HG02885 (cell line): ENCODE results near the gene UBIAD1.
"Not testable (repeated sequence)": the region's sequence is repeated elsewhere in the genome, so short reads cannot be mapped to it uniquely, and the experiment has no call there.

Experiments
- ATAC-seq: cut with Tn5 transposase; IDR thresholded peaks from one replicate; pipeline ENCODE4 v1.9.1; 2021; ENCODE audit warnings: mild to moderate bottlenecking; ENCODE audit not compliant: unreplicated experiment, poor library complexity

The UBIAD1 gene, protein sequence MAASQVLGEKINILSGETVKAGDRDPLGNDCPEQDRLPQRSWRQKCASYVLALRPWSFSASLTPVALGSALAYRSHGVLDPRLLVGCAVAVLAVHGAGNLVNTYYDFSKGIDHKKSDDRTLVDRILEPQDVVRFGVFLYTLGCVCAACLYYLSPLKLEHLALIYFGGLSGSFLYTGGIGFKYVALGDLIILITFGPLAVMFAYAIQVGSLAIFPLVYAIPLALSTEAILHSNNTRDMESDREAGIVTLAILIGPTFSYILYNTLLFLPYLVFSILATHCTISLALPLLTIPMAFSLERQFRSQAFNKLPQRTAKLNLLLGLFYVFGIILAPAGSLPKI

DNA sequence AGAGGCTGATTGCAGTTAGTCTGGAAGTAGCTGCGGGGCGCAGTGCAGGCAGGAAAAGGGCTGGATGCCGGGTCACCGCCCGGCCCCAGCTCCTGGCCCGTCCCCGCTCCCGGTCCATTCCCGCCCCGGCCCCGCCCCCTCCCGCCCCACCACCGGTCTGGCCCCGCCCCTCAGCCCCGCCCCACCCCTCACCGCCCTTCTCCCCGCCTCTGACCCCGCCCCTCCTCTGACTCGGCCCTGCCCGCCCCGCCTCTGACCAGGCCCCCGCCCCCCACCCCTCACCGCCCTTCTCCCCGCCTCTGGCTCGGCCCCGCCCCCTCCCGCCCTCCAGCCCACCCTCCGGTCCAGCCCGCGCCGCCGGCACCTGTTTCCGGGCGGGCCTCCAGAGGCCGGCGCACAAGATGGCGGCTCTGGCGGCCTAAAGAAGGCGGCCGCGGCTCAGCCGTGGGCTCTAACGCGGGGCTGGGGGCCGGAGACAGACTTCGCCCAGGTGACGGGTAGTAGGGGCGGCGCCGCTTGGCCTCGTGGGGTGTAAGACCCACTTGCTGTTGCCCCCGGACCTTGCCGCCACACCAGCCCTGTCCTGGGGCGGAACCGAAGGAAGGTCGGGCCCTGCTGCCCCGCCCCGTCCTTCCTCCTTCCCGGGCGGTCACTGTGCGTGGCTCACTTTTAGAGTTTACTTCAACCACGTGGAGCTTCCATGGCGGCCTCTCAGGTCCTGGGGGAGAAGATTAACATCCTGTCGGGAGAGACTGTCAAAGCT lies at the start of gene UBIAD1:
Gene UBIAD1 (plus strand): TSS at position 367 of the 763 bp plus-strand sequence. CDS start 334 bp downstream, at position 701.
- peak; percentile 88 for ATAC-seq

GRCh38 chr1:11227106-11228077 lies 45.6 kb upstream of the UBIAD1 start:
- ATAC-seq, result no peak

GRCh38 chr1:11229203-11229602 lies 43.8 kb upstream of the UBIAD1 start:
- ATAC-seq, result no peak

GRCh38 chr1:11233208-11233607 lies 39.8 kb upstream of the UBIAD1 start:
- no peak for ATAC-seq

- ATAC-seq, result no peak
Measured at GRCh38 chr1:11237356-11237755, 35.6 kb upstream of the UBIAD1 start.

DNA sequence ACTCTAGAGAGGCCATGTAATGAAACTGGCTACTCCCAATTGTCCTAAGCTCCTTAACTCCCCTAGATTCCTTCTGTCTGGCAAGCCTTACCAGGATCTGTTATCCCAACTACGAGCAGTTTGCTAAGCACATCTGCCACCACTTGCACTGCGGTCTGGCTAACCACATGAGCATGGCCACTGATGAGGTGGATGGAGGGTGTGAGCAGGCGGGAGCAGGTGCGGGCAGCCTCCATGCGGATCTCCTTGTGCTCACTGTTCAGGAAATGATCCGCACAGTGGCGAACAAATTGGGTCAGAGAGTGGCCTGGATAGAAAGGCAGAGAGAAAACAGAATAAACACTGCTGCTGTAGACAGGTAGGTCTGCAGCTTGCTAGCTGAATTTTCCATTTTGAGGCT lies 34.7 kb upstream of the UBIAD1 start:
- ATAC-seq, result no peak

DNA sequence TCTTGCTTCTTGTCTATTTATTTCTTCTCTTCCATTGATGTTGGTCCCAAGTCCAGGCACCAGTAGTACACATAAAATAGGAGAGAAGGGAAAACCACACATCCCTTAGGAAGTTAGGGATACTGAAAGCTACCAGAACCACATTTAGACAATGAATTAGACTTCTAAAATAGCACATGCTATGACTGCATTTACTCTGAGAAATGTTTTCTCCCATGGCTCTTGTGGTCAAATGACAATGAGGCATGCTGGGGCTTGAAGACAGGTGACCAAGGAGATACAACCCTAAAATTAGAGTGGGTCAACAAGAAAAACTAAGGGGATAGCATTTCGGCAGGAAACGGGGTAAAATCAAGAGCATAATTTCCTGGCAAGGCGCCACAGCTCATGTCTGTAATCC lies 27.8 kb upstream of the UBIAD1 start:
- no peak for ATAC-seq

GRCh38 chr1:11245904-11246719 lies 26.9 kb upstream of the UBIAD1 start:
- no peak for ATAC-seq

DNA sequence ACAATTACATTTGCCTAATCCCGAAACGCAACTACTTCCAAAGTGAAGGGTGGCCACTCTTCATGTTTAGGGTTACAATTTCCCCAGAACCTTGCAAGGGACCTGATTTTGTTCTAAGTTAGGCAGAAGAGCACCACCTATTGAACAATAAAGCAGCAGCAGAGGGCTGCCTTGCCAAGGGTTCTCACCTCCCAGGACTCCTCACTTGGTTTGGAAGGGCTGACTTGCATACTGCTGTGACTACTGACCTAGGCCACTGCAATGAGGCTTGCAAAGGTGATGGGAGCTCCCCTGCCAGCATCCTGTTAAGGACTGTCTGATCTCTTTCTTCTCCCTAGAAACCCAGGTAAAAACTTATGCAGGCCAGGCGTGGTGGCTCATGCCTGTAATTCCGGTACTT lies 24.8 kb upstream of the UBIAD1 start:
- no peak for ATAC-seq

- ATAC-seq, result no peak
Measured at GRCh38 chr1:11252538-11252937, 20.5 kb upstream of the UBIAD1 start.

GRCh38 chr1:11253226-11253625 lies 19.8 kb upstream of the UBIAD1 start:
- ATAC-seq, result no peak

DNA sequence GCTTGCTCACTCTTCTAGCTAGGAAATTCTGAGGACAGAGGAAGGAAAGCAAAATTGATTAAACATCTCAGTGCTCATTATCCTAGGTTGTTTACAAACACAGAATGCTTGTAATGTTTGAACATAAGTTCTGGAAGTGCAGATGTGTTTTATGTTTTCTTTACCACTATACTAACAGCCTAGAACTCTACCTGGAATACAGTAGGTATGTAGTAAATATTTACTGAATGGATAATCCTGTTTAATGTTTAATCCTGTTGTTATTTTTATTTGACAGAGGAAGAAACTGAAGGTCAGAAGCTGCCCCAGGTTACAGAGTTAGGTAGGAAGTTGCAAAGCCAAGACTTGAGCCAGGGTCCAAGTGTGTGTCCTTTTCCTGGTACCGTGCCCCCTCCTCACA lies 16.7 kb upstream of the UBIAD1 start:
- ATAC-seq, result no peak

GRCh38 chr1:11262171-11263049 lies 10.6 kb upstream of the UBIAD1 start, which contains the start of gene MTOR:
MTOR (minus strand) TSS chr1:11262551; CDS start chr1:11259409, 3,142 bp downstream.
- ATAC-seq, result peak; percentile 98

DNA sequence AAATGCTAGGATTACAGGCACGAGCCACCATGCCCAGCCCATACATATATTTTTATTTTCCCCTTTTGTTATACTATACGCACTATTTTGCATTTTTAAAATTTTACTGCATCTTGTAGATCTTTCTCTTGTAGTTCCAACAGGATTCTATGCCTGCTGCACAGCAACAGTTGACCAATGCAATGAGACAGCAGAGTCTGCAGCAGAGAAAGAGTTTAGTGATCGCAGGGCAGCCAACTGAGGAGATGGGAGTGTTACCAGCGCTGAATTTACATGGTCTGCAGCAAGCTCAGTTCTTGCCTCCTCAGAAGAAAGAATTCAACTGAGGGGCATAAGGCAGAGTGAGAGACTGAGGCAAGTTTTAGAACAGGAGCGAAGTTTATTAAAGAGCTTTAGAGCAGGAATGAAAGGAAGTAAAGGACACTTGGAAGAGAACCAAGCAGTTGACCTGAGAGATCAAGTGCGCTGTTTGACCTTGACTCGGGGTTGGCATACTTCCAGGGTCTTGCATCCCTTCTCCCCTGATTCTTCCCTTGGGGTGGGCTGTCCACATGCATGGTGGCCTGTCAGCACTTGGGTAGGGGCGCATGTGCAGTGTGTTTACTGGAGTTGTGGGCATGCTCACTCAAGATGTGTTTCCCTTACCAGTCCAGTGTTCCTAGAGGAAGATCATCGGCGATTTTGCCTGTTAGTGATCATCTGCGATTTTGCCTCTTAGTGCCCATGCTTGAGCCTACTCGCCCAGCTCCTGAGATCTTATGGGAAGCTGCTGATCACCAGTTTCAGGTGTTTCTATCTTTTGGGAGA lies 6.5 kb upstream of the UBIAD1 start:
- no peak for ATAC-seq

GRCh38 chr1:11267350-11268337 lies 5.4 kb upstream of the UBIAD1 start:
- ATAC-seq, result not testable (repeated sequence)

DNA sequence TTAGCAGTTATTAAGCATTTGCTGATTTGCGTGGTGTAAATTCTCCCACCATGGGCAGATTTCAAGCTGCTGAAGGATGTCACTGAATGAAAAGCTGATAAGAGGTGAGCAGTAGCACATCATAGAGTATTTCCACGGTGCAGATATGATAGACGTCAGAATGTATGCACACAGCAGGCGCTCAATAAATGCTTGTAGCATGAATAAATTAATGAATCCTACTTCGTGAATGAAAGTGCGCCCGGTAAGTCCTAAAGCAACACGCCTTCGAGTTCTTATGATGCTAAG lies 510 bp upstream of the UBIAD1 start:
- ATAC-seq, result no peak
